ENCODE results near the gene BCO1.

DNA sequence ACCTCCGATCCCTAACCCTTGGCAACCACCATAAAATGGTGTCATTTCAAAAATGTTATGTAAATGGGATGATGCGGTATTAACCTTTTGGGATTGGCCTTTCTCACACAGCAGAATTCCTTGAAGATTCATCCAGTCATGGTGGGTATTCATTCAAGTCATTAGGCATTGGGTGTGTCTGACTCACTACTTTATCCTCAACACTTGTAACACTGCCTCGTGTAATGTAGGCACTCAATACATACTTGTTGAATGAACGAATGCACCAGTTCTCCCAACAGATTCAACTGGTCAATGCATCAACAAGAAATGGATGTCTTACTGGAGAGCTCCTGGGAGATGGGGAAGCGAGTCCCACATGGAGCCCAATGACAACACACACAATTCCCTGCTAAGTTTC is 54.4 kb downstream of the BCO1 start:
- no peak for TF ChIP-seq EZH2 (IDR thresholded peaks at IDR 0.05)
- TF ChIP-seq POLR2AphosphoS5 (IDR thresholded peaks at IDR 0.05; ENCODE audit: borderline replicate concordance, low read depth, low read length) = no peak

Measured in SK-N-MC (cell line).